Glomerular visceral epithelial cell (primary cell): ENCODE results near the gene EPB42.
A peak's percentile ranks its signal among the peaks of the same experiment; 100 is the strongest.
"Not testable (repeated sequence)": the region's sequence is repeated elsewhere in the genome, so short reads cannot be mapped to it uniquely, and the experiment has no call there.

Source experiments
- DNase-seq: peaks from one replicate; pipeline ENCODE4 v3.0.0-alpha.2; 2016; ENCODE audit errors: extremely low spot score

Gene EPB42

GRCh38 chr15:43185157-43186002 is 35.4 kb downstream of the EPB42 start, which contains the start of gene CCNDBP1:
Gene CCNDBP1 (plus strand): TSS chr15:43185403. CDS start chr15:43185499, 96 bp downstream.
- peak; percentile 92 for DNase-seq

DNA sequence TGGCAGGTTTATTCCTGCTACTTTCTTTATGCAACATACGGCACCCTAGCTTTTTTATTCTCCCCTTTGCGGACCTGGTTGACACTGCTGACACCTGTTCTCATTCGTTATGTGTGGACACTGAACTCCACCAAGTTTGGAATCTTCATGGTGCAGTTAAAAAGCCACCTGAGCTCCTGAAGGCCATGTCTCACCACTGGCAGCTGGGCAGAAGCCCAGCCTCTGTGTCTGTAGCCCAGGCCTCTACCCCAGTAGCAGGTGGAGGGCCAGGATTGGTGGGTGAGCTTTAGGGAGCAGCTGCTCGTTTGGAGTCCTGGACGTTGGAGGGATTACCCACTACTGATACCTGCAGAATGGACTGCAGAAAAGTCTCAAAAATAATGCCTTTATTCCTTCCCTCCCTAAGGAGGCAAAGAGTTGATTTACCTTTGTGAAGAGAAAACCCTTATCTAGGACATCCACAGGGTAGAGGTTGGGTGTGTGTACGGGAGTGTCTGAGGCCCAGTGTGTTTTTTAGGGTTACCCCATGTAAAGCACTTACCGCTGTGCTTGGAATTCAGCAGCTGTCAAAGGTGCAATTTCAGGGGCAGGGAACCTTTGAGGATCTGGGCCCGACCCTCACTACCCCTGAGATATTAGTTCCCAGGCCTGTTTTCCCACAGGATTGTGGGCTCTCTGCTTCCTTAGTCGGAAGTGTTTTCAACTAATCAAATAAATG is 36.3 kb downstream of the EPB42 start:
- no peak for DNase-seq

DNA sequence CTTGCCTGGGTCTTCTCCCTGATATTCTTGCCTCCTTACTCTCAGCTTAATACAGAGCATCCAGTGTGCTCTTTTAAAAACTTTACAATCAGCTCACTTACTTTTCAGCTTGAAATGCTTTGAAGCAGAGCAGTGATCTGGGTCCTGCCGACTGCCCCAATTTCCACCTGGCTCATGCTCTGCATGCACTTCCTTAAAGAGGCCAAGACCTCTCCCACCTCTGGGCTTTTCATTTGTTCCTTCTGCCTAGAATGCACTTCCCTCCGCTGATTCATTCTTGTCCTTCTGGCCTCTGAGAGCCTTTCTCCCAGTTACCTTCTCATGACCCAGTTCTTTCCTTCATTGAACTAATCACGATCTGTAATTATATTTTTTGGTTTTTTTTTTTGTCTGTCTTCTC is 37.5 kb downstream of the EPB42 start:
- DNase-seq: no peak

DNA sequence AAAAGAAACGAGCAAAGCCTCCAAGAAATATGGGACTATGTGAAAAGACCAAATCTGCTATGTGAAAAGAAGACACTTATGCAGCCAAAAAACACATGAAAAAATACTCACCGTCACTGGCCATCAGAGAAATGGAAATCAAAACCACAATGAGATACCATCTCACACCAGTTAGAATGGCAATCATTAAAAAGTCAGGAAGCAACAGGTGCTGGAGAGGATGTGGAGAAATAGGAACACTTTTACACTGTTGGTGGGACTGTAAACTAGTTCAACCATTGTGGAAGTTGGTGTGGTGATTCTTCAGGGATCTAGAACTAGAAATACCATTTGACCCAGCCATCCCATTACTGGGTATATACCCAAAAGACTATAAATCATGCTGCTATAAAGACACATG is 43.7 kb downstream of the EPB42 start:
- not testable (repeated sequence) for DNase-seq

DNA sequence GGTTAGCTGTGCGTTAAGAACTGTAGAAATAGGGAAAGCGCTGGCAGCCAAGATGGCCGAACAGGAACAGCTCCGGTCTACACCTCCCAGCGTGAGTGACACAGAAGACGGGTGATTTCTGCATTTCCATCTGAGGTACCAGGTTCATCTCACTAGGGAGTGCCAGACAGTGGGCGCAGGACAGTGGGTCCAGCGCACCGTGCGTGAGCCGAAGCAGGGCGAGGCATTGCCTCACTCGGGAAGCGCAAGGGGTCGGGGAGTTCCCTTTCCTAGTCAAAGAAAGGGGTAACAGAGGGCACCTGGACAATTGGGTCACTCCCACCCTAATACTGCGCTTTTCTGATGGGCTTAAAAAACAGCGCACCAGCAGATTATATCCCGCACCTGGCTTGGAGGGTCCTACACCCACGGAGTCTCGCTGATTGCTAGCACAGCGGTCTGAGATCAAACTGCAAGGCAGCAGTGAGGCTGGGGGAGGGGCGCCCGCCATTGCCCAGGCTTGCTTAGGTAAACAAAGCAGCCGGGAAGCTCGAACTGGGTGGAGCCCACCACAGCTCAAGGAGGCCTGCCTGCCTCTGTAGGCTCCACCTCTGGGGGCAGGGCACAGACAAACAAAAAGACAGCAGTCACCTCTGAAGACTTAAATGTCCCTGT is 45.0 kb downstream of the EPB42 start:
- not testable (repeated sequence) for DNase-seq

- no peak for DNase-seq
These were observed 50.9 kb downstream of the EPB42 start for GRCh38 chr15:43169888-43170287.

- DNase-seq: peak; percentile 56
These were observed 52.4 kb downstream of the EPB42 start for GRCh38 chr15:43168192-43169107.

DNA sequence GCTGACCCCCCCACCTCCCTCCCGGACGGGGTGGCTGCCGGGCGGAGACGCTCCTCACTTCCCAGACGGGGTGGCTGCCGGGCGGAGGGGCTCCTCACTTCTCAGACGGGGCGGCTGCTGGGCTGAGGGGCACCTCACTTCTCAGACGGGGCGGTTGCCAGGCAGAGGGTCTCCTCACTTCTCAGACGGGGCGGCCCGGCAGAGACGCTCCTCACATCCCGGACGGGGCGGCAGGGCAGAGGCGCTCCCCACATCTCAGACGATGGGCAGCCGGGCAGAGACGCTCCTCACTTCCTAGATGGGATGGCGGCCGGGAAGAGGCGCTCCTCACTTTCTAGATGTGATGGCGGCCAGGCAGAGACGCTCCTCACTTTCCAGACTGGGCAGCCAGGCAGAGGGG is 53.6 kb downstream of the EPB42 start:
- not testable (repeated sequence) for DNase-seq

GRCh38 chr15:43165801-43166325 is 55.0 kb downstream of the EPB42 start:
- DNase-seq: no peak

GRCh38 chr15:43153269-43153668 is 67.5 kb downstream of the EPB42 start:
- no peak for DNase-seq

- DNase-seq: no peak
These were observed 69.1 kb downstream of the EPB42 start for GRCh38 chr15:43151688-43152087.

DNA sequence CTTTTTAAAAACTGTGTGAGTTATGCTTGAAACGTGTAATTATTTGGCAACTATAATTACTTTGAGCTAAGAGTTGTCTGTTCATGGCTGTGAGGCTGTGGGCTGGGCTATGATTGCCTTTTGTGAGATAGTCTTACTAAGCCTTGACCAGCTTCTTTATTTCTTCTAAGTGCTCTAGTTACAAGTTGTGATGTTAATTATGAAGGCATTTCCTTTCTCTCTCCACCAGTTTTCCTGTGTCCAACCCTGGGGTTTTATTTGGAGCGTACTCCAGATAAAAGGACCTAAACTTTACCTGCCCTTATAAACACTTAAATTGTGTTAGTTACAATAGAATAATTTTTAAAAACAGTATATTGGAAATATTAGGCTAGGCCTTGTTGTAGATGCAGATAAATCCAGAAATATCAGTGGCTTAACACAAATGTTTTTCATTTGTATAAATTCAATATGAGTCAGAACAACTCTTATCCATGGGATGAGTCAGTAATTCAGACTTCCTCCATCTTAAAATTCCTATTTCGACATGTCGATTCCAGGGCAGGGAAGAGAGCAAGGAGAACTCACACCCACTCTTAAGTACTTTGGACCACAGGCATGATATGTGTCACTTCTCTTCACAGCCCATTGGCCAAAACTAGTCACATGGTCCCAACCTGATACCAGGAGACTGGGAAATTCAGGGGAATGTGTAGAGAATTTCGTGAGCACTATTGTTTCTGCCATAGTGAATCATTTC is 70.5 kb downstream of the EPB42 start:
- peak; percentile 59 for DNase-seq
